ENCODE results near the gene STPG2.

Gene STPG2

GRCh38 chr4:98143001-98143899, at the start of gene STPG2:
Gene STPG2 (minus strand): TSS chr4:98143476.
- TF ChIP-seq GATA1 (IDR thresholded peaks at IDR 0.05; ENCODE audit: low read depth, low read length) = no peak
- TF ChIP-seq POLR2A (IDR thresholded peaks at IDR 0.05; ENCODE audit: low read length) = peak; percentile 81
- DNase-seq = peak; percentile 95 to 96

- no peak for DNase-seq
- TF ChIP-seq GATA1 (IDR thresholded peaks at IDR 0.05; ENCODE audit: low read depth, low read length) = no peak
- no peak for TF ChIP-seq POLR2A (IDR thresholded peaks at IDR 0.05; ENCODE audit: low read length)
Observed at GRCh38 chr4:98185279-98185678, 42.0 kb upstream of the STPG2 start.

- DNase-seq = no peak
- TF ChIP-seq POLR2A (IDR thresholded peaks at IDR 0.05; ENCODE audit: low read length) (no peak), GATA1 (IDR thresholded peaks at IDR 0.05; ENCODE audit: low read depth, low read length) (no peak)
Observed at GRCh38 chr4:98181809-98182208, 38.5 kb upstream of the STPG2 start.

GRCh38 chr4:98179951-98180350, 36.7 kb upstream of the STPG2 start:
- TF ChIP-seq POLR2A (IDR thresholded peaks at IDR 0.05; ENCODE audit: low read length) (no peak), GATA1 (IDR thresholded peaks at IDR 0.05; ENCODE audit: low read depth, low read length) (no peak)
- DNase-seq = no peak

GRCh38 chr4:98176531-98176930, 33.3 kb upstream of the STPG2 start:
- no peak for DNase-seq
- TF ChIP-seq GATA1 (IDR thresholded peaks at IDR 0.05; ENCODE audit: low read depth, low read length) = no peak
- no peak for TF ChIP-seq POLR2A (IDR thresholded peaks at IDR 0.05; ENCODE audit: low read length)

- TF ChIP-seq GATA1 (IDR thresholded peaks at IDR 0.05; ENCODE audit: low read depth, low read length) = no peak
- no peak for TF ChIP-seq POLR2A (IDR thresholded peaks at IDR 0.05; ENCODE audit: low read length)
- DNase-seq = no peak
Observed at GRCh38 chr4:98170035-98170434, 26.8 kb upstream of the STPG2 start.

GRCh38 chr4:98166731-98167041, 23.4 kb upstream of the STPG2 start:
- no peak for TF ChIP-seq POLR2A (IDR thresholded peaks at IDR 0.05; ENCODE audit: low read length)
- TF ChIP-seq GATA1 (IDR thresholded peaks at IDR 0.05; ENCODE audit: low read depth, low read length) = no peak
- no peak for DNase-seq

- TF ChIP-seq POLR2A (IDR thresholded peaks at IDR 0.05; ENCODE audit: low read length) = no peak
Observed at GRCh38 chr4:98166025-98166730, 22.9 kb upstream of the STPG2 start.

GRCh38 chr4:98162696-98163095, 19.4 kb upstream of the STPG2 start:
- TF ChIP-seq POLR2A (IDR thresholded peaks at IDR 0.05; ENCODE audit: low read length) (no peak), GATA1 (IDR thresholded peaks at IDR 0.05; ENCODE audit: low read depth, low read length) (no peak)
- no peak for DNase-seq

More at GRCh38 chr4:98166025-98166730, 22.9 kb upstream of the STPG2 start:
- no peak for DNase-seq

GRCh38 chr4:98151145-98151924, 8.1 kb upstream of the STPG2 start:
- no peak for DNase-seq
- TF ChIP-seq GATA1 (IDR thresholded peaks at IDR 0.05; ENCODE audit: low read depth, low read length) (no peak), POLR2A (IDR thresholded peaks at IDR 0.05; ENCODE audit: low read length) (no peak)

- TF ChIP-seq GATA1 (IDR thresholded peaks at IDR 0.05; ENCODE audit: low read depth, low read length) (no peak), POLR2A (IDR thresholded peaks at IDR 0.05; ENCODE audit: low read length) (no peak)
- peak in 1 of 2 experiments; percentile 9 for DNase-seq
Observed at GRCh38 chr4:98150092-98150761, 7.0 kb upstream of the STPG2 start.

- DNase-seq = no peak
Observed at GRCh38 chr4:98148856-98149255, 5.6 kb upstream of the STPG2 start.

GRCh38 chr4:98126141-98126540, 17.1 kb downstream of the STPG2 start:
- TF ChIP-seq POLR2A (IDR thresholded peaks at IDR 0.05; ENCODE audit: low read length) (no peak), GATA1 (IDR thresholded peaks at IDR 0.05; ENCODE audit: low read depth, low read length) (no peak)
- no peak for DNase-seq

More at GRCh38 chr4:98148856-98149255, 5.6 kb upstream of the STPG2 start:
- no peak for TF ChIP-seq GATA1 (IDR thresholded peaks at IDR 0.05; ENCODE audit: low read depth, low read length)
- TF ChIP-seq POLR2A (IDR thresholded peaks at IDR 0.05; ENCODE audit: low read length) = no peak

Data from erythroblast (primary cell).